Measurements from ENCODE around the gene BCAS1. TPM values are rescaled to one million over a fixed set of nuclear protein-coding genes. Genes with fewer than 3 reads are reported as not detected.

Gene BCAS1
- total RNA-seq, 1 donor = under 0.01 TPM

DNA sequence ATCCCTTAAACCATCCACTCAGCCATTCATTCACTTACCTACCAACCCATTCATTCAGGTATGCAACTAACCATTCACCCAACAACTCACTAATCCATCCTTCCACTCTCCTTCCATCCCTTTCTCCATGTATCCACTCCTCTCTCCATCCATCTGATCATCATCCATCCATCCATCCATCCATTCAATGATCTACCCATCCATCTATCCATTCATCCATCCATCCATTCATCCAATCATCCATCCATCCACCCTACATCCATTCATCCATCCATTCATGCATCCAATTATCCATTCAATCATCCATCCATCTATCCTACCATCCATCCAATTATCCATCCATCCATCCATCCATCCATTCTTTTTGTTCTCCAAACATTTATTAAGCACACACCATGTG lies 13.8 kb upstream of the BCAS1 start:
- H3K4me3 ChIP-seq (ENCODE audit: low read depth, low read length) = no peak overlapping the region
- no peak for DNase-seq (ENCODE audit: low read depth)
- TF ChIP-seq, protein P1, sequence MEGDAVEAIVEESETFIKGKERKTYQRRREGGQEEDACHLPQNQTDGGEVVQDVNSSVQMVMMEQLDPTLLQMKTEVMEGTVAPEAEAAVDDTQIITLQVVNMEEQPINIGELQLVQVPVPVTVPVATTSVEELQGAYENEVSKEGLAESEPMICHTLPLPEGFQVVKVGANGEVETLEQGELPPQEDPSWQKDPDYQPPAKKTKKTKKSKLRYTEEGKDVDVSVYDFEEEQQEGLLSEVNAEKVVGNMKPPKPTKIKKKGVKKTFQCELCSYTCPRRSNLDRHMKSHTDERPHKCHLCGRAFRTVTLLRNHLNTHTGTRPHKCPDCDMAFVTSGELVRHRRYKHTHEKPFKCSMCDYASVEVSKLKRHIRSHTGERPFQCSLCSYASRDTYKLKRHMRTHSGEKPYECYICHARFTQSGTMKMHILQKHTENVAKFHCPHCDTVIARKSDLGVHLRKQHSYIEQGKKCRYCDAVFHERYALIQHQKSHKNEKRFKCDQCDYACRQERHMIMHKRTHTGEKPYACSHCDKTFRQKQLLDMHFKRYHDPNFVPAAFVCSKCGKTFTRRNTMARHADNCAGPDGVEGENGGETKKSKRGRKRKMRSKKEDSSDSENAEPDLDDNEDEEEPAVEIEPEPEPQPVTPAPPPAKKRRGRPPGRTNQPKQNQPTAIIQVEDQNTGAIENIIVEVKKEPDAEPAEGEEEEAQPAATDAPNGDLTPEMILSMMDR (IDR thresholded peaks at IDR 0.05; ENCODE audit: insufficient read depth, low read depth, low read length) = no peak

DNA sequence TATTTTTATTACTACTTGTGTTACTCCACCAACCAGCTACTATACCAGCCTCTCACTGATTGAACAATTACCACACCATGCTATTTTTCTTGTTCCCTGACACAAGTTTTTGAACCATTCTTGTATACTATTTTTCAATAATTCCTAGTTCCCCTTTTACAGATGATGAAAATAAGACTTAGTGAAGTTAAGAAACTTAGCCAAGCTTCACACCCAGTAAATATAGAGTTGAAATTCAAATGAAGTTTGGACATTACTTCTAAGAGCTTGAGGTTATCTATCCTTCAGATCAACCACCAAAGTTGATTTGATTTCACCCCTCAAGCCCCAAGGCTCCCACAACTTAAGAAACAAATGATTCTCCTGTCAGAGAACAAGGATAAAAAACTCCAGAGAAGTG lies 13.1 kb upstream of the BCAS1 start:
- DNase-seq (ENCODE audit: low read depth) = no peak
- TF ChIP-seq, protein P1 (IDR thresholded peaks at IDR 0.05; ENCODE audit: insufficient read depth, low read depth, low read length) = no peak
- no peak overlapping the region for H3K4me3 ChIP-seq (ENCODE audit: low read depth, low read length)

DNA sequence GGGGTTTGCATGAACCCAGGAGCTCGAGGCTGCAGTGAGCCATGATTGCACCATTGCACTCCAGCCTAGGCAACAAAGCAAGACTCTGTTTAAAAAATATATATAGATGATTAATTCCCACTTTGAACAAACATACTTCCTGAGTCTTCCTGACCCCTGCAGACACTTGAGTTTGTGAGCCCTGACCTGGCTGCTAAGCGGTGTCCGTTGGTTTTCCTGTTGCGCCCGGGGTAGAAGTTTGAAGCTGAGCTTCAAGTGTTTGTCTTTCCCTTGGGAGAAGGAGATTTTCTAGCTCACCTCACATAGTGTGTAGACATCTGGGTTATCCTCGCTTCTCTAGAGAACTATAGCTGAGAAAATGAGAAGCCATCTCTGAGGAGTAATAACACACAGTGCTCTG lies 11.7 kb upstream of the BCAS1 start:
- DNase-seq (ENCODE audit: low read depth) = no peak
- TF ChIP-seq, protein P1 (IDR thresholded peaks at IDR 0.05; ENCODE audit: insufficient read depth, low read depth, low read length) = no peak
- no peak overlapping the region for H3K4me3 ChIP-seq (ENCODE audit: low read depth, low read length)

DNA sequence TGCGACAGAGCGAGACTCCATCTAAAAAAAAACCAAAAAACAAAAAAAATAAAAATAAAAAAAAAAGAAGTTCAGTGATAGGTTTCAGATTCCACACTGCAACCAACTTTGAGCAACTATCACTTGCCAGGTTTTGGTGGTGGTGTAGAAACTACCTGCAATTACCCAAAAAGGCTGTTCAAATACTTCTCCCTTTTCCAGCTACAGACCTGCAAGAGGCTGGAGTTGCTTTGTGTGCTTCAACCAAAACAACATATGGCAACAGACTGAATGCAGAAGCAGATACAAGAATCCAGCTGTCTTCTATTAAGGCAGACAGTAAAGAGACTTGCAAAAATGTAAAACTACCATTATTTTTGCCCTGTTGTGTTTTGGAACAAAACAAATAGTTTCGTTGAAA lies 9.3 kb upstream of the BCAS1 start:
- H3K4me3 ChIP-seq (ENCODE audit: low read depth, low read length) = no peak overlapping the region

DNA sequence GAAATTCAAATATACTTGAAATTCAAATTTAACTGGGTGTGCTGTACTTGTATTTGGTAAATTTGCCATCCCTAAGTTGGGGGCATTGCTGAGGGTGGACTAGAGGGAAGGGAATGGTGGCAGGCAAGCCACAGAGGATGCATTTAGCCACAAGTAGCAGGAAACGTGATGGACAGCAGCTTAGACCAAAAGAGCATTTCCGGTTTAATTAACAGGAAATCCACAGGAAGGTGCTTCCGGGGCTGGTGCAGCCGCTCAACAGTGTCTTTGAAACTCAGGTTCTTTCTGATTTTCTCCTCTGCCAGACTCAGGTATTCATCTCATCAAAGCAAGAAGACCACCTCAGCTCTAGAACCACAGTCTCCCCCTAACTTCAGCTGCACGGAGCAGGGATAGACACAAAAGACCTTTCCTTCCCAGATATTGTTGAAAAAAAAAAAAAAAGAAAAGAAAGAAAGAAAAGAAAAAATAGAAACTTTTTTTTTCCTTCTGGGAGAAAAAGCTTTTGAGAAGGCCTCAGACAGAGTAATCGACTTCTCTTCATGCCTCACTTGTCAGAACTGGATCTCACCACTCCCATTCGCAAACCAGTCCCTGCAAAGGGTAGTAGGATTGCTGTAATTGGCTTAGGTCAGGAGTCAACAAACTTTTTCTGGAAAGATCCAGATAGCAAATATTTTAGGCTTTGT lies 8.0 kb upstream of the BCAS1 start:
- TF ChIP-seq, protein P1 (IDR thresholded peaks at IDR 0.05; ENCODE audit: insufficient read depth, low read depth, low read length) = no peak
- no peak for DNase-seq (ENCODE audit: low read depth)
- H3K4me3 ChIP-seq (ENCODE audit: low read depth, low read length) = no peak overlapping the region

More for the DNA sequence above, 9.3 kb upstream of the BCAS1 start:
- DNase-seq (ENCODE audit: low read depth) = no peak
- TF ChIP-seq, protein P1 (IDR thresholded peaks at IDR 0.05; ENCODE audit: insufficient read depth, low read depth, low read length) = no peak

DNA sequence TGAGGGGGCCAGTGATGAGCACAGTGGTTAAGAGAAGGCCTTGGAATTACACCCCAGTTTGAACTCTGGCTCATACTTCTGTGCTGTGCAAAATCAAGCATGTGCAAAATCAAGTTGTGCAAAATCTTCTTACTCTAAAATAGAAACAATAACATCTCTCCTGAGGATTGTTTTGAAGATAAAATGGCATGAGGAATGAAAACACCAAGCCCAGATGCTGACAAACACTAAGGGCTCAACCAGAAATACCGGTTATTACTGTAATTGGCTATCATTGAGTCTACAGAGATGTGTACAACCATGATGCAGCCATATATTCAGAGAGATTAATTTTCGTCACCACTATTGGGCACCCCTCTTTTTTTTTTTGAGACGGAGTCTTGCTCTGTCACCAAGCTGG lies 5.9 kb upstream of the BCAS1 start:
- peak; percentile 28 for DNase-seq (ENCODE audit: low read depth)

More for the DNA sequence above, 5.9 kb upstream of the BCAS1 start:
- TF ChIP-seq, protein P1 (IDR thresholded peaks at IDR 0.05; ENCODE audit: insufficient read depth, low read depth, low read length) = no peak
- no peak overlapping the region for H3K4me3 ChIP-seq (ENCODE audit: low read depth, low read length)
